Lower leg skin (tissue), 3 donors: ENCODE results near the gene KRT74.

Experiments
- CTCF ChIP-seq, 3 donors: fragments of 450-650 bp; IDR thresholded peaks; one replicate each; pipeline ENCODE4 v1.5.1; 2016; ENCODE audit warnings: antibody characterized with exemption in 3 of 3, mild to moderate bottlenecking in 3 of 3, moderate library complexity in 2 of 3
- POLR2A ChIP-seq, 2 donors: fragments of 450-650 bp; IDR thresholded peaks; one replicate each; pipeline ENCODE4 v1.6.1; 2016 to 2017; ENCODE audit warnings: antibody characterized with exemption in 2 of 2, mild to moderate bottlenecking in 1 of 2, moderate library complexity in 1 of 2

GRCh38 chr12:52612431-52613383, 39.1 kb upstream of the KRT74 start:
- TF ChIP-seq CTCF (IDR thresholded peaks at IDR 0.05) (no peak), POLR2A (IDR thresholded peaks at IDR 0.05) (no peak)
